ENCODE results near the gene NINJ1.

The NINJ1 gene

DNA sequence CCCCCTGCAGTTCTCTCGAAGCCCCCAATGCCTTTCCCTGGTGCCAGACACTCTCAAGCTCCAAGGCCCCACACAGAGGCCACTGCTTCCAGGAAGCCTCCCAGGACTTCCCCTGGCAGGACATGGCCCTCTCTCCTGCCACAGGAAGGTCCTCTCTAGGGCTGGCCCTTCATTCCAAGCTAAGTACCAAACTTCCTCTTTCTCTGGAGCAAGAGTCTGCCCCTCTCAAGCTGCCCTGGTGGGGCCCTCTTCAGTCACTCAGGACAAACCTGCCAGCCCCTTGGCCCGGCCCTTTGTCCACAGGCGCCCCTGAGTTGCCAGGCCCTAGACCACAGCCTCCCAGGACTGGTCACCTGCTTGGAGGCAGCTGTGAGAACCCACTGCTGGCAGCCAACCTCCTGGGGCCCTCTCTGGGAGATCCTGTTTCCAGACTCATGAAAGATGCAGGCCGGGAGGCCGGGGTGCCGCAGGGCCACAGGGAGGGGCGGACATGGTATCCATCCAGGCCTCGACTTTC lies 6.6 kb downstream of the NINJ1 start:
- no peak overlapping the region for H3K4me3 ChIP-seq (ENCODE audit: low read length)
- DNase-seq (ENCODE audit: low read depth): no peak

DNA sequence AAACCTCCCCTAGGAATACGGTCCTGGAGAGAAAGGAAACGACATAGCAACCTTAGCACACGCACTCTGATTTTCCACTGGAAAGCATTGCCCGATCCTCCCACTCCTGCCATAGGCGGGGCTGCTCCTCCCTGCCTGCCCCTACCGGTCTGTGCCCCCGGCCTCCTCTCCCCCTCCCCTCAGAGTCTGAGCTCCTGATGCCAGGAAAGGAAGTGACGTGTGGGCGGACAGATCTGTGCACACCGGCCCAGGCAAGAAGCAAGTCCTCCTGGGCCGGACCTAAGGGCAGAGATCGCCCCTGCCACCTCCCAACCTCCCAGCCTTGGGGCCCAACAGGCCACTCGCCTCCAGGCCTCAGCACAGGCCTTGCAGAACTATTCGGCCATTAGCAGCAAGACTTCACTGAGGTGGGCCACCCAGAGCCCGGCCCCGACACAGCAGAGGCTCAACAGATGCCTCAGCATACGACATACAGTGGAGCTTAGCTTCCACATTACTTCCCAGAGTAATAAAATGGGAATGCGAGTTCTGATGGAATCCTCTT lies 7.2 kb downstream of the NINJ1 start:
- H3K4me3 ChIP-seq (ENCODE audit: low read length): no peak overlapping the region
- TF ChIP-seq, protein P1, sequence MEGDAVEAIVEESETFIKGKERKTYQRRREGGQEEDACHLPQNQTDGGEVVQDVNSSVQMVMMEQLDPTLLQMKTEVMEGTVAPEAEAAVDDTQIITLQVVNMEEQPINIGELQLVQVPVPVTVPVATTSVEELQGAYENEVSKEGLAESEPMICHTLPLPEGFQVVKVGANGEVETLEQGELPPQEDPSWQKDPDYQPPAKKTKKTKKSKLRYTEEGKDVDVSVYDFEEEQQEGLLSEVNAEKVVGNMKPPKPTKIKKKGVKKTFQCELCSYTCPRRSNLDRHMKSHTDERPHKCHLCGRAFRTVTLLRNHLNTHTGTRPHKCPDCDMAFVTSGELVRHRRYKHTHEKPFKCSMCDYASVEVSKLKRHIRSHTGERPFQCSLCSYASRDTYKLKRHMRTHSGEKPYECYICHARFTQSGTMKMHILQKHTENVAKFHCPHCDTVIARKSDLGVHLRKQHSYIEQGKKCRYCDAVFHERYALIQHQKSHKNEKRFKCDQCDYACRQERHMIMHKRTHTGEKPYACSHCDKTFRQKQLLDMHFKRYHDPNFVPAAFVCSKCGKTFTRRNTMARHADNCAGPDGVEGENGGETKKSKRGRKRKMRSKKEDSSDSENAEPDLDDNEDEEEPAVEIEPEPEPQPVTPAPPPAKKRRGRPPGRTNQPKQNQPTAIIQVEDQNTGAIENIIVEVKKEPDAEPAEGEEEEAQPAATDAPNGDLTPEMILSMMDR (IDR thresholded peaks at IDR 0.05; ENCODE audit: insufficient read depth, low read depth, low read length, missing control alignments): no peak
- peak; percentile 25 for DNase-seq (ENCODE audit: low read depth)

More for the DNA sequence above, 6.6 kb downstream of the NINJ1 start:
- TF ChIP-seq, protein P1 (IDR thresholded peaks at IDR 0.05; ENCODE audit: insufficient read depth, low read depth, low read length, missing control alignments): no peak

- no peak for DNase-seq (ENCODE audit: low read depth)
- no peak overlapping the region for H3K4me3 ChIP-seq (ENCODE audit: low read length)
- TF ChIP-seq, protein P1 (IDR thresholded peaks at IDR 0.05; ENCODE audit: insufficient read depth, low read depth, low read length, missing control alignments): no peak
Observed at GRCh38 chr9:93126151-93126781, 7.8 kb downstream of the NINJ1 start.

GRCh38 chr9:93125331-93125894 lies 8.6 kb downstream of the NINJ1 start:
- DNase-seq (ENCODE audit: low read depth): no peak
- no peak overlapping the region for H3K4me3 ChIP-seq (ENCODE audit: low read length)
- TF ChIP-seq, protein P1 (IDR thresholded peaks at IDR 0.05; ENCODE audit: insufficient read depth, low read depth, low read length, missing control alignments): no peak

GRCh38 chr9:93124793-93125192 lies 9.3 kb downstream of the NINJ1 start:
- H3K4me3 ChIP-seq (ENCODE audit: low read length): no peak overlapping the region
- DNase-seq (ENCODE audit: low read depth): no peak
- TF ChIP-seq, protein P1 (IDR thresholded peaks at IDR 0.05; ENCODE audit: insufficient read depth, low read depth, low read length, missing control alignments): no peak

- TF ChIP-seq, protein P1 (IDR thresholded peaks at IDR 0.05; ENCODE audit: insufficient read depth, low read depth, low read length, missing control alignments): no peak
- DNase-seq (ENCODE audit: low read depth): no peak
- no peak overlapping the region for H3K4me3 ChIP-seq (ENCODE audit: low read length)
Observed at GRCh38 chr9:93123561-93124283, 10.3 kb downstream of the NINJ1 start.
